Uterus (tissue), 2 donors: Measurements from ENCODE around the gene EYA4.

Experiments used
- POLR2A ChIP-seq, 2 donors: fragments of 450-650 bp; IDR thresholded peaks; one replicate each; pipeline ENCODE4 v1.6.1; 2016; ENCODE audit warnings: antibody characterized with exemption in 2 of 2, mild to moderate bottlenecking in 1 of 2, moderate library complexity in 1 of 2
- TF ChIP-seq, protein P1 (sequence below), 4 experiments: fragments of 200-600 bp in 2 of 4; fragments of 450-650 bp in 2 of 4; sonication (generic) in 2 of 4; IDR thresholded peaks; one replicate each; pipeline ENCODE4 v1.5.1; 2016 to 2019; ENCODE audit warnings: antibody characterized with exemption in 4 of 4, mild to moderate bottlenecking in 2 of 4, moderate library complexity in 1 of 4

DNA sequence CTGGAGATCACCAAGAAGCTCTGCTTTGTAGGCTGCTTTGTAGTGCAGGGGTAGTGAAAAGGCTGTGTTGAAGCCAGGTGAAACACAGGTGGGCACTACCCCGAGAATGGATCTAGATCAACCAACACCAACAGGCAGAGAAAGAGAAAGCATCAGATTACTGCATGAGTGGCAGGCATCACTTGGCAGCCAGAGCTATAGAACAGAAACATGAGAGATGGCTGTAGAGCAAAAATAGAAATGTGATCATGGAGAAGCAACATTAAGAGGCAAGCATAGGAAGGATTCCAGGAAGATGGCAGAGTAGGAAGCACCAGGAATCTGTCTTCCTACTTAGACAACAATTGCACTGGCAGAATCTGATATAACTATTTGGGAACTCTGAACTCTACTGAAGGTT, 336.7 kb downstream of the EYA4 start:
- TF ChIP-seq, protein P1, sequence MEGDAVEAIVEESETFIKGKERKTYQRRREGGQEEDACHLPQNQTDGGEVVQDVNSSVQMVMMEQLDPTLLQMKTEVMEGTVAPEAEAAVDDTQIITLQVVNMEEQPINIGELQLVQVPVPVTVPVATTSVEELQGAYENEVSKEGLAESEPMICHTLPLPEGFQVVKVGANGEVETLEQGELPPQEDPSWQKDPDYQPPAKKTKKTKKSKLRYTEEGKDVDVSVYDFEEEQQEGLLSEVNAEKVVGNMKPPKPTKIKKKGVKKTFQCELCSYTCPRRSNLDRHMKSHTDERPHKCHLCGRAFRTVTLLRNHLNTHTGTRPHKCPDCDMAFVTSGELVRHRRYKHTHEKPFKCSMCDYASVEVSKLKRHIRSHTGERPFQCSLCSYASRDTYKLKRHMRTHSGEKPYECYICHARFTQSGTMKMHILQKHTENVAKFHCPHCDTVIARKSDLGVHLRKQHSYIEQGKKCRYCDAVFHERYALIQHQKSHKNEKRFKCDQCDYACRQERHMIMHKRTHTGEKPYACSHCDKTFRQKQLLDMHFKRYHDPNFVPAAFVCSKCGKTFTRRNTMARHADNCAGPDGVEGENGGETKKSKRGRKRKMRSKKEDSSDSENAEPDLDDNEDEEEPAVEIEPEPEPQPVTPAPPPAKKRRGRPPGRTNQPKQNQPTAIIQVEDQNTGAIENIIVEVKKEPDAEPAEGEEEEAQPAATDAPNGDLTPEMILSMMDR (IDR thresholded peaks at IDR 0.05) = no peak
- TF ChIP-seq POLR2A (IDR thresholded peaks at IDR 0.05) = no peak
